Caki2 (cell line): ENCODE measurements around the gene POLR1A. TPM values are rescaled to one million over a fixed set of nuclear protein-coding genes. Genes with fewer than 3 reads are reported as not detected.
A peak's percentile ranks its signal among the peaks of the same experiment; 100 is the strongest.

Experiments used
- DNase-seq: peaks from one replicate; pipeline ENCODE4 v3.0.0-alpha.2; 2015; ENCODE audit warnings: low read depth
- in situ Hi-C: cut with HindIII; loops from 2 replicates; pipeline ENCODE4 v1.10.0; 2016; ENCODE audit warnings: low sequenced_read_pairs, low pct_unique_long_range_greater_than_20kb, mixed read lengths
- total RNA-seq: library from RNA; depleted of rRNA; stranded (reverse); fragments of >200 nt; shearing (Covaris generic); gene quantifications from 2 replicates; pipeline ENCODE4 v1.2.3, GENCODE V29; 2014; ENCODE audit warnings: low replicate concordance

The POLR1A gene
- total RNA-seq, 1 experiment from 2014 or later: 13.5 TPM

DNA sequence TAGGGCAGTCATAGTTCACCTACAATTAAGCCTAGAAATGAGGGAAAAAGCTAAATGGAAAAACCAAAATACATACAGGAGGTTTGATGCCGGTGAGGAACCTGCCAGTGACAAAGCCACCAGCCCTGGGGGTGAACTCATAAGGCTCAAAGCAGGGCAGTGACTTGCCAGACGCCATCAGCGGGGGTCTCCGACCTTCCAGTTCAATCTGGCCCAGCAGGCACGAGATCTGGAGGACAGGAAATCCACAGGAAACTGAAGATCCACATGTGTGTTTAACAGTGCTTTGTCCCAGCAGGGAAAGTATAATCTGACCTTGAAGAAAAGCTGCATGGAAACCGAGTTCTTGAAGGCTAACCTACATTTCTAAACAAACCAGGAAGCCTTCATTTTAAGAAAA, 60.1 kb downstream of the POLR1A start:
- in situ Hi-C loops: no loop called here
- no peak for DNase-seq

DNA sequence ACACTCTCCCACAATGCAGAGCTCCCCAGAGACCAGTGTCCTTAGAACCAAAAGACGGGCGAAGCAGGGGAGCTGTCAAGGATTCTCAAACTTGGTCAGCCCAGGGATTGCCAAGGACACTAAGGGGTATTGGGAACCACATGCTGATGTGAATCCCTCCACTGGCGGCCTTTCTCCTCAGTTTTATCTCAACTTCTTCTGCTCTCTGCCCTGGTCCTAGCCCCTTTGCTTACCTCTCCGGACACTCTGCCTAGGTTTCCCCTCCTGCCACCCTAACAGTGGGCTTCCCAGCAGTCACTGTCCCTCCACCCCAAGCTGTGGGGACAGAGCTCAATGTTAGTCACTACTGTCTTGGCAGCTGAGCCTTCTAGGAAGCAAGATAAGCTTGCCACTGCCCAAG, 61.1 kb downstream of the POLR1A start:
- in situ Hi-C loops: no loop called here

DNA sequence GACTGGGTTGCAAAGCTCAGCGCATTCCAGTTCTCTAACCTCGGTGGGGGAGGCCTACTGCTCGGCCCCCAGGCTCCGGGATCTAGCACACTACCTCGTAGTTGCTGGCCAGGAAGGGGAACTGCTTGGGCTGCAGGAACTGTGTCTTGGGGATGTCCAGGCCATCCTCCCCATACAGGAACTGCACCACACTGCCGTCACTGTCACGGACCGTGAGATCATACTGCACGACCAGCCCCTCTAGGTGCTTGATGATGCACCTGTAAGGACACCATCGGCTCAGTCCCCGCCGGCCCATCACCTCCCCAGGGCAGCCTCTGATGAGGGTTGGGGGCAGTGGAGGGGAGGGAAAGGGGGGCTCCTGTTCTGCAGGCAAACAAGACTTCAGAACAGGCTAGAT, 61.6 kb downstream of the POLR1A start:
- no peak for DNase-seq
- in situ Hi-C loops: no loop called here

More for the DNA sequence above, 61.1 kb downstream of the POLR1A start:
- DNase-seq: no peak

DNA sequence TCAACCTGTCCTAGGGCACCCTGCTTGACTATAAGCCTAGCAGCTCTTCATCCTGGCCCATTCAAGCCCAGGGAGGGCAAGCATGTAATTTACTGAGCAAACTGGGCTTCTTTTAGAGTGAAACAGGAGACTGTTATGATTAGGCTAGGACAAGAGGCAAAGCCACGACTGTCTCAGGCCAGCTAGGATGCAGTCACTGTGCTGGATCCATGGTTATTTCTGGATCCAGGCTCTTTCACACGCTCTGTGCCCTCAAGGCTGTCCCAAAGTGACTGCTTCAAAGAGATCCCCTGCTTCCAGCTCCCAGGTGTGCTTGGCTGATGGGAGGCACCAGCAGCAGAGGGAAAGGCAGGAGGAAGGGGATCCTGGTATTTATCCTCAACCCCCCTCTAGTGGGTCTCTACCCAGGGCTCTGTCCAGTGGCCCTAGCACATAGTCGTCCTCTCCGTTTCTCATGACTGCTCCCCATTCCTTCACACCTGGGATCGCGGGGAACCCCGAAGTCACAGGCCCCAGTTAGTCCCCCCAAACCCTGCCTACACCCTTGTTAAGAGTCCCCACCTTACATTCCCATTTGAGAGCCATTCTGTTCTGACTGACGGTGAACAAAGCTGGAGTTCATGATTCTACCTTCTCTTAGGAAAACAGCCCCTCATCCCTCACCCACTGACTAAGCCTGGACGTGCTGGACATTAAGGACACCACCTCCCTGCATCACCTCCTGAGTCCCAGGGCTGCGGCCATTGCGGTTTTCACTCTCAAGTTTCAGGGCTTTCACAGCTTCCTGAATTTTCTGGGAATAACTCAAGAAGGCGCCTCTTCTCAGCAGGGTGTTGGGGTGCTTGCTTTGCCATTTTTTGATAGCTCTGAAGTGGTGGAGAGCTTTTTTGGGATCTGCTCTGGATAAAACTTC, 63.2 kb downstream of the POLR1A start:
- DNase-seq: no peak
- in situ Hi-C loops: no loop called here

DNA sequence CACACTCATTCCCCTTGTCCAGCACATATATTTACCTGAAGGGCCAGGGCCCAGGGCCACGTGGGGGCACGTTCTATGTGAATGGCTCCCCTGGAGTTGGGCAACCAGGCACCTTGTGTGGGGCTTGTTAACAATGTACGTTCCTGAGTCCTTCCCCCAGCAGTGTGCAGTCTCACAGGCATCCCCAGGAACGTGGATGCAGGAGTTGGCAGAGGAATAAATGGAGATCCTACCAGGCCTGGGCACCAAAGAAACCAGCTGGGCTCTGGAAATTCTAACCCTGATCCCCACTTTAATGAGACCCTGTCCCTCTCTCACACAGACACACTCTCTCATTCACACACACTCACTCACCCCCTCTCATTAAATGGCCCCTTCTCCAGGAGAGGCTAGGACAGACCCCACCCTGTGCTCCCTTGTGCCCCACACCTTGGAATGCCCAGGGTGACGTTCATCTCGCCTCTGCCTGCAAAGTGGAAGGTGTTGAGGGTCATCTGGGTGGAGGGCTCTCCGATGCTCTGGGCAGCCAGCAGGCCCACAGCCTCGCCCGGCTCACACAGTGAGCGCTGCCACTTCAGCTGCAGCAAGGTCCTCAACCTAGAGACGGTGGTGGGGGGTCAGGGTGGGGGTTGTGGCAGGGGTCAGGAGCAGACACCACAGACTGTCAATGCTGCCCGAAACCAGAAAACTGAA, 65.6 kb downstream of the POLR1A start:
- no peak for DNase-seq
- in situ Hi-C loops: loop anchor here (5.0 kb wide), 1 partner anchor 42 kb away; no protein-coding TSS in a partner anchor

DNA sequence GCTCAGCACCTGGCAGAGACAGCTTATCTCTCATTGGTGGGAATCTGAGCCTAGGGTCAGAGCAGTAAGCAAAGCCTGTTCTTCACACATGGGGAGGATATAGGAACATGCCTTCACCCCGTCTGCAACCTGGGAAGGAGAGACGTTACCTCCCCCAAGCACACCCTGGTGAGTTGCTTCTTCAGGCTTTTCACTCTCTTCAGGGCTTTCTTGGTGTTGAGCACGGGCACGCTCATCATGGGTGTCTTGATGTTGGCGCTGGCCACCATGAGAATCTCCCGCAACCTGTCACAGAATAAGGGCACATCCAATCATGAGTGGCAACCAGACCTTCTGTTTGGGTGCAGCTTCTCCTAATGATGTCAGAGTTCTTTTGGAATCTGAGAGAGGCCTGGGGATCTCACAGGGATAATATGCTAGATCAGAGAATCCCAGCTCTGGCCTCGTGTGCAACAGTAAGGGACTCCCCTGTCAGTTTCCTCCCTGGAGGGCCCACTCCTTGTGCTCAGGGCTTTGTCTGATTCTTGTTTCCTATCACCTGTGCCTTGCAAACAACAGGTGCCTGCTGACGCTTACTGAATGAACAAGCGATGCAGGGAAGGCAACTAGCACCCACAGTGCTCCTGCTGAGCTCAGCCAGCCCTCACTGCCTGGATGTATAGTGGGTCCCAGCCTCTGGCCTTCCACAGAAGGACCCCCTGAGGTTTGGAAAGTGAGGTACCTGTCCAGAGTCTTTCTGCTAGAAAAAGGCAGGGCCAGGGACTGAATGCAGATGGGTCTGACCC, 66.3 kb downstream of the POLR1A start:
- no peak for DNase-seq
- in situ Hi-C loops: loop anchor here (5.0 kb wide), 1 partner anchor 43 kb away; no protein-coding TSS in a partner anchor

DNA sequence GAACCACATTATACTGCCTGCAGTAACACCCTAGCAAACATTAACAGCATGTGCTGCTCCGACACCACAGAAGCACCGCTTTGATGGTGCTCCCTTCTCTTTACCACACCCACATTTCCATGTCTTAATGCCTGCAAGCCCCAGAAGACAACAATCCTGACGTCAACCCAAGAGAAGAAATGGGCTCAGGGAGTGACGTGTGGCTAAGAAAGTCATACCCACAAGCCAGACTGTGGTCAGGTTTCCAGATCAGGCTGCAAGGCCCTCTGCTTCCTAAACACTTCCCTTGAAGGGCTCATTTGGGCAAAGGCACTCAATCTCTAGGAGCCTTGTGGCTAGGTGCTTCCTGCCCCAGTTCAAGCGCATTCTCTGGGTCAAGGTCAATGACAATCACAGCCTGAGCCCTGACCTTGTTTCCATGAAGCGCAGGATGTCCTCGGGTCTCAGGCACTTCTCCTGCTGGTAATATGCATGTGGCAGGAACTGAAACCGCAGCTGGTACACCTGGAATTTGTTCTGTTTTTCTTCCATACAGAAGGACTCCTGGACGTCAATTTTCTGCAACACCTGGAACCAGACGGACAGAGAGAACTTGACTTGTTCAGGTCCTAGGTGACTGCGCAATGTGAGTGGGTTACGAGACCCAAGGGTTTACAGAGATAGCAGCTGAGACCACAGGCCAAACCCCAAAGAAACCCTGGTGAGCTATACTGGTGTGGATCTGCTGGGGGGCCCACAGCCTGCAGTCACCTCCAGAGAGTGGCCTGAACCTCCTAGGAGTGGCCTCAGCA, 67.2 kb downstream of the POLR1A start:
- peak; percentile 57 for DNase-seq
- in situ Hi-C loops: loop anchor here (5.0 kb wide), 1 partner anchor 44 kb away; no protein-coding TSS in a partner anchor

DNA sequence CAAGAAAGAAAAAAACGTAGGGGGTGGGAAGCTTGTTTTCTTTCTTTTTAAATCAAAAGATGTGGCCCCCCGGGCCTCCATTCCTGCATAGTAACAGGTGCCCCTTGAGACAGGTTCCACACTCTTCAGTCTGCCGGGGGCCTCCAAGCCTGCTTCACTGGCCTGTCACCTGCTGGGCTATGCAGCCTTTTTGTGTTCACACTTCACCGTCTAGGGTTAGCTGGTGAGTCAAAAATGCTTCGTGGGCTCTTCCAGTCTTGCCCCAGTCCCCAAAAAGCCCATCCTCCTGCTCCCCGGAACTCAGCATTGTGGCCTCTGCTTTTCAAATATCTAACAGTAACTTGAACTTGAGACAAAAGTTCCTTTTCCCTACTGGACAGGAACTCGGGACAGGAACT, 67.9 kb downstream of the POLR1A start:
- in situ Hi-C loops: loop anchor here (5.0 kb wide), 1 partner anchor 45 kb away; no protein-coding TSS in a partner anchor
- no peak for DNase-seq

DNA sequence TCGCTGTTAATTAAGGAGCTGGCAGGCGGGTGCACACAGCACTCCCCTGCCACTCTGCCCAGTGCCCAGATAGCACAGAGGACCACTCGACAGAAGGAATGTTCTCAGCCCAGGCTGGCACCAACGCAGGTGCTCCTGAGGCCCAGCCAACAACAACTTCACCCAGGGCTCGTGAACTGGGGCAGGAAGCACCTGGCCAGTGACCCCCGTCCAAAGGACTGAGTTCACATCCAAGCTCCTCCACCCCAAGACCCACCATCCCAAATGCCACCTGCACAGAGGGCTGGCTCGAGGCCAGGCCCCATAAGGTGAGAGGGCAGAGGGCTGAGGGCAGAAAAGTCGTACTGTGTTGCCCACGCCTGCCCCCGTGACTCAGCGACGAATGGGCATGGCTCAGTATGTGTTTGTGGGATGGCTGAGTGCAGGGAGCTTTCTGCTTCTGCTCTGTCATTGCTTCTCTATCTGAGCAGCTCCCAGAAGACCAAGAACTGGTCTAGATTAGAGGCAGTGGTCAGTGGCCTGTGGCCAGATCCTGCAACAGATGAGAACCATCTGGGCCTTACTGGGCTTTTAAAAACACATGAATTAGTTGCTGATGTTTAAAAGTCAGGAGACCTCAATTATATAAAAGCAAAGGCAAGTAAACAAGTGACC, 68.4 kb downstream of the POLR1A start:
- peak; percentile 40 for DNase-seq
- in situ Hi-C loops: loop anchor here (5.0 kb wide), 1 partner anchor 45 kb away; no protein-coding TSS in a partner anchor

DNA sequence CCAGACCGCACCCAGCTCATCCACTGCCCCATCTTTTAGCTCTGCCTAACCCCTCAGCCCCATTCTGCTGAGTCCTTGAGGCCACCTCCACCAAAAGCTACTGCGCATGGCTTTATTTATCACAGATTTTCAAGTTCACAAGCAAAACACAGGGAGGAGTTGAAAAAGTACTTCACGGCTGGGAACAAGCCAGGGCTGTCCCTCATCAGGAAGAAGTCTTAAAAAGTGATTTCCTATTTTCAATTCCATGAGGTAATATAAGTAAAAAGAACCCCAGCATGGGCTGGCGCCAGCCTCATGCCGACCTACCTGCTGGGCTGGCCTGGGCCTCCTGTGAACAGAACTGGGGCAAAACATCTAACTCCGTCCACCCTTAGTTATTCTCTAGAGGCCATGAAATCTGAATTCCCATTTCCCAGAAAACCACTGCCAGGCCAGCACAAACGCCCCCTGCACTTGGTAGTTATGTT, 69.0 kb downstream of the POLR1A start:
- no peak for DNase-seq
- in situ Hi-C loops: loop anchor here (5.0 kb wide), 1 partner anchor 46 kb away; no protein-coding TSS in a partner anchor

DNA sequence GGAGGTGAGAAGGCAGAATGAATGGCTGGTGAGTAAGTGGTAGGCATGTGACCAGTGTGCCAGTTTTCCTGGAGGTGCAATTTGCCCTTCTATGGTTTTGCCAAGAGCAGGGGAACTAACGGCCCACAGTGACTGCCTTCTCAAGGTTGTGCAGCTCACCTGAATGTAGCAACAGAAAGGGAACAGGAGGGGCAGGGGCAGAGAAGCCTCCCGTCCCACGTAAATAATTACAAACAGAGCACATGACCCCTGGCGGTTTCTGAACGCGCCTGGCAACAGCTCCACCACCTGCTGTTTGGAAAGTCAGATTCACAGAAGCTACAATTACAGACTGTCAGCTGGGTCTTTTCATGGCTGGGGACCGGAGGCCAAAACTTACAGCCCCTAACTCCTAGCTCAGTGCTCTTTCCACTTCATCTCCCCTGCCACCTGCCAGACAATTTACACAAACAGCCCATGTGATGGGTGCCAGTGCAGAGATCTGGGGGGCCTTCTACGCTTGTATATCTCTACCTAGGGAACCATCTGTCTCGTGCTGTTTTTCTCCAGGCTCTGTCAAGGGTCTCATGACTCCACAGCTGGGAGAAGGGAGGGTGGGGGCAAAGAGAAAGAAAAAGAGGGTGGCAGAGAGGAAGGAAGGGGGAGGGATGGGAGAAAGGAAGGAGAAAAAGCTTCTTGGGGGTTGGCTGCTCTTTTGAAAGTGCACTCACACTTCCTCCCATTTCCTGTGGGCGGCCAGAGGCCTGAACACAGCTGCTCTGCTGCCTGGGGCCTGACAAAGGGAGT, 69.6 kb downstream of the POLR1A start:
- in situ Hi-C loops: loop anchor here (5.0 kb wide), 1 partner anchor 46 kb away; no protein-coding TSS in a partner anchor
- peak; percentile 59 for DNase-seq

DNA sequence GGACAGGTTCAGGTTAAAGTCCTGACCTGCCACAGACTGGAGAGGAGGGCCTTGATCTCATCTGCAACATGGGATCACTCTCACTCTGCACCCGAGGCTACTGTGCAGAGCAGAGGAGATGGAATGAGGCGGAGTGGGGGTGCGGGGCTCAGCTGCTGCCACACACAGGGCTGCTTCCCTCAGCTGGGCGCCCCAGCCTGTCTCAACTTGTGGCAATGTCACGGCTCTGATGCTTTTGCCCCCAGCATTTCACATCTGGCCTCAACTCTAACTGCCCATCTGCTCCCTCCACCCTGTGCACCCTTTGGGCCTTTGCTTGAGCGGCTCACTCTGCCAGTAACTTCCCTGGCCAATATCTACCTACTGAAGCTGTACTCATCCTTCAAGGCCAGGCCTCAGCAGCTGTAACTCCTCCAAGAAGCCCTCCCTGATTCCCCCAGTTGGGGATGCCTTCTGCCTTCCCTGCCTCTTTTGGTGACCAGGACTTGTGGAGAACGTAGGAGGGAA, 70.3 kb downstream of the POLR1A start:
- in situ Hi-C loops: loop anchor here (5.0 kb wide), 1 partner anchor 47 kb away; no protein-coding TSS in a partner anchor
- no peak for DNase-seq

DNA sequence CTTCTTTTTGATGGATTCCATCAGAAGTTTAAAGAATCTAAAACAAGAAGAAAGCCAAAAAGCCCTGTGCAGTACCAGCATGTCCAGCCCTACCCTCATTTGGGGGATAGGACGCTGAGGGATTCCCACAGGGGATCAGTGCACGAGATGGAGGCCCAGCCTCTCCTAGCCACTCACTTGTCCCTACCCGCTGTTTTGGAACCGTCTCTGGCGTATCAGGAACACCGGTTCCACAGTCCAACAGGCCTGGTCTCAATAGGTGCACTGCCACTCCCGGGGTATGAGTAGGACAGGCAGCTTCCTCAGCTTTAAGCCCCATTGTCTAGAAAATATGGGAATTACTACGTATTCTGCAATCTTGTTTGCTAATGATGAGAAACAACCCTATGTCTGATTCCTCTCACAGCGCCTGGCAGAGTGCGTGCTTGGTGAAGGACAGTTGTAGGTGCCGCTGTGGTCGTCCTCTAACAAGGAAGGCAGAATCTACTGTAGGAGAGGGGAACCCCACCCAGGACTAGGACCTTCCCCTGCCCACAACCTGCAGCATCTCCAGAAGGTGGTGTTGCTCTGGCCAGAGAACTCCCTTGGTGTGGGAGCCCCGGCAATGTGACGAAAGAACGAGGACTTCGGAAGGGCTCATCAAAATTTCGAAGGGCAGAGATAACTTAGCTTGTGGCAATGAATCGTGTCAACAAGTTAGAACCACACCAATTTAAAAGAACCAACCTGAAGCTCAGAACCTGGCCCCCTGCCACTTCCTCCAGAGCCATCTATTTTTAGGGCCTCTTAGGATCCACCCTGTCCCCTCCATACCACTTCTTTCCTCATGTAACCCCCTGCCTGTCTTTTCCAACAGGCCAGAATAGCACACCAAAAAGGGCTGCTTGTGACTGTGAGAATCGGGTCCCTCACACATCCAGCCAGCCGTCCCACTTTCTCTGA, 71.7 kb downstream of the POLR1A start:
- no peak for DNase-seq
- in situ Hi-C loops: no loop called here

DNA sequence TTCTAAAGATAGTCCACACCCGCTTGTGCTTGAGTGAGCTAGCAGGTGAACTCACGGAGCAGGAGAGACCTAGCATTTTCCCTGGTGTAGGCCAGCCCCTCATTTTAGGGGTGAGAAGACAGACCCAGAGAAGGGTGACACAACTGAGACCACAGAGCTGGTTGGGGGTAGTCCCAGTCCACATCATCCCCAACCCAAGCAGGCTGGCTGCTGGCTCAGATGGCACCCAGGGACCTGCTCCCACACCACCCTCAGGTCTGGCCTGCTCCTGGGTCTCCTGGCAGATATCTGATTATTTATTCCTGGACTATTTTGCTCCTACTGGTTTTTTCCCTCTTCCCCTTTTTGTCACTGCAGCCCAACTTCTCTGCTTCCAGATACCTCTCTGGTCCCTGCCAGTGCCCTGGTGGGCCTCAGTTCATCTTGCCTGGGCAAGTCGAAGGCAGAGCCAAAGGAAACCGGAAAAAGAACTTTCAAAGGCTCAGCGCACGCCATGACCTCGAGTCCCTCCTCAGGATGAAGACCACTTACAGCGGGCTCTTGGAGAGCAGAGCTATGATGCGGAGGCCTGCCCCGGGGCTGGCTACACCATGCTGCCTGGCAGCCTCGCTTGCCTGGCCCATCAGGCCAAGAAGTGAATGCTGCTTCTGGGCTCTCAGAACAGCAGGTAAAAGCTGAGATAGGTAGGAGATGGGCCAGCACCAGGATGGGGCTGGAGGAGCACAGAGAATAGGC, 72.7 kb downstream of the POLR1A start:
- in situ Hi-C loops: no loop called here
- no peak for DNase-seq
